ENCODE measurements around the gene CALHM2.

- TF ChIP-seq ATF1 (CRISPR knock-in tag; IDR thresholded peaks at IDR 0.05) (no peak), CTCF (IDR thresholded peaks at IDR 0.05) (no peak), FOXK1 (CRISPR knock-in tag; IDR thresholded peaks at IDR 0.05) (no peak), ZNF317 (CRISPR knock-in tag; IDR thresholded peaks at IDR 0.05; ENCODE audit: borderline replicate concordance, low read depth) (no peak), KAT7 (CRISPR knock-in tag; IDR thresholded peaks at IDR 0.05; ENCODE audit: borderline replicate concordance) (no peak)
Measured at GRCh38 chr10:103429647-103430046, 22.5 kb downstream of the CALHM2 start.
